K562 (cell line): ENCODE results near the gene PBX1.

ENCODE experiments used
- ATF6 ChIP-seq: sonication (generic); formaldehyde crosslinking; IDR thresholded peaks from 2 replicates; pipeline ENCODE4 v1.4.0; 2020; ENCODE audit warnings: mild to moderate bottlenecking, missing genetic modification reagents
- CBX3 ChIP-seq, 2 experiments: IDR thresholded peaks; 1 replicate in 1 of 2; 2 replicates in 1 of 2; pipeline ENCODE4 v1.6.1; 2012; ENCODE audit warnings: inconsistent platforms in 2 of 2, low read length in 2 of 2, borderline replicate concordance in 1 of 2, control low read depth in 1 of 2
- CTCF ChIP-seq, 3 experiments: IDR thresholded peaks in 2 of 3; conservative IDR thresholded peaks in 1 of 3; 2 replicates each; pipeline ENCODE4 v1.5.1; 2011 to 2012; ENCODE audit warnings: low read length in 3 of 3, mild to moderate bottlenecking in 3 of 3, control low read depth in 2 of 3, improper control_type of control experiment in 1 of 3, inconsistent platforms in 1 of 3, low read depth in 1 of 3, mixed read lengths in 1 of 3, moderate library complexity in 1 of 3; ENCODE audit not compliant: insufficient read depth in 2 of 3
- EZH2 ChIP-seq: IDR thresholded peaks from 2 replicates; pipeline ENCODE4 v1.6.1; 2012; ENCODE audit warnings: low read depth, mild to moderate bottlenecking, inconsistent platforms, low read length, borderline replicate concordance
- JUN ChIP-seq, 2 experiments: sonication (generic) in 1 of 2; formaldehyde crosslinking in 1 of 2; IDR thresholded peaks; 2 replicates each; pipeline versions ENCODE4 v1.6.1 to v1.8.0; 2012 to 2022; ENCODE audit warnings: borderline replicate concordance in 2 of 2, mild to moderate bottlenecking in 2 of 2, improper control_type of control experiment in 1 of 2, low read depth in 1 of 2, low read length in 1 of 2, missing genetic modification reagents in 1 of 2
- MECOM ChIP-seq: fragments of 250-450 bp; sonication (Bioruptor Pico); IDR thresholded peaks from 2 replicates; pipeline ENCODE4 v1.8.0; 2022; ENCODE audit warnings: inconsistent platforms
- NR4A1 ChIP-seq, 2 experiments: fragments of 250-450 bp in 1 of 2; fragments of 450-650 bp in 1 of 2; sonication (Bioruptor Pico) in 1 of 2; IDR thresholded peaks; 2 replicates each; pipeline versions ENCODE4 v1.4.0 to v1.6.1; 2016 to 2020; ENCODE audit warnings: mild to moderate bottlenecking in 2 of 2, missing compliant biosample characterization in 1 of 2, missing genetic modification characterization in 1 of 2, moderate library complexity in 1 of 2
- TAF1 ChIP-seq: IDR thresholded peaks from 2 replicates; pipeline ENCODE4 v1.6.1; 2011; ENCODE audit warnings: mild to moderate bottlenecking, low read length, moderate library complexity; ENCODE audit not compliant: insufficient read depth, control insufficient read depth, severe bottlenecking; ENCODE audit errors: extremely low read depth
- THAP7 ChIP-seq: fragments of 250-450 bp; sonication (Bioruptor Pico); IDR thresholded peaks from 2 replicates; pipeline ENCODE4 v1.5.0; 2021
- ZNF445 ChIP-seq: fragments of 250-450 bp; sonication (Bioruptor Pico); IDR thresholded peaks from 2 replicates; pipeline ENCODE4 v1.4.0; 2020; ENCODE audit warnings: low read depth, mild to moderate bottlenecking, moderate library complexity
- TF ChIP-seq, protein P1 (sequence below): fragments of 450-650 bp; IDR thresholded peaks from 2 replicates; pipeline ENCODE4 v1.6.1; 2016; ENCODE audit warnings: borderline replicate concordance

DNA sequence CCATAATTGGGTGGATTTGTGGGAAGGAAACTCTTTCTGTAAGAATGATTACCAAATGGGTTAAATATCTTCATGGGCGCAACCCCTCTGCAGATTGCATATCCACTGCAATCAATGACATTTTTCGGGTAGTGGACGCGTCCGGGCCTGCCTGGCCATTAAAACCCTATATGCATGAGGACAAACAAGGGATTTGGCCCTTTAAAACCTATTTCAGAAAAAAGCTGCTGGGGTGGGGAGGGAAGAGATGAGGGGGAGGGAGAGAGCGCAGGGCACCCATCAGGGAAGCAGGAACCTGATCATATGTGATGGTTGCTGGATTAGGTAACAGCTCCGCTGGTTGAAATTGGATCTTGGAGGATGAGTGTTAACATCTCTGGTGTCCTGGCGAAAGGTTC is 228.8 kb downstream of the PBX1 start:
- TF ChIP-seq ZNF445 (CRISPR knock-in tag) = no peak
- TF ChIP-seq CTCF (IDR thresholded peaks at IDR 0.05 in 2 of 3, conservative IDR thresholded peaks at IDR 0.05 in 1 of 3; ENCODE audit: insufficient read depth in 2 of 3, low read depth in 1 of 3, low read length in 3 of 3) = no peak
- TF ChIP-seq, protein P1, sequence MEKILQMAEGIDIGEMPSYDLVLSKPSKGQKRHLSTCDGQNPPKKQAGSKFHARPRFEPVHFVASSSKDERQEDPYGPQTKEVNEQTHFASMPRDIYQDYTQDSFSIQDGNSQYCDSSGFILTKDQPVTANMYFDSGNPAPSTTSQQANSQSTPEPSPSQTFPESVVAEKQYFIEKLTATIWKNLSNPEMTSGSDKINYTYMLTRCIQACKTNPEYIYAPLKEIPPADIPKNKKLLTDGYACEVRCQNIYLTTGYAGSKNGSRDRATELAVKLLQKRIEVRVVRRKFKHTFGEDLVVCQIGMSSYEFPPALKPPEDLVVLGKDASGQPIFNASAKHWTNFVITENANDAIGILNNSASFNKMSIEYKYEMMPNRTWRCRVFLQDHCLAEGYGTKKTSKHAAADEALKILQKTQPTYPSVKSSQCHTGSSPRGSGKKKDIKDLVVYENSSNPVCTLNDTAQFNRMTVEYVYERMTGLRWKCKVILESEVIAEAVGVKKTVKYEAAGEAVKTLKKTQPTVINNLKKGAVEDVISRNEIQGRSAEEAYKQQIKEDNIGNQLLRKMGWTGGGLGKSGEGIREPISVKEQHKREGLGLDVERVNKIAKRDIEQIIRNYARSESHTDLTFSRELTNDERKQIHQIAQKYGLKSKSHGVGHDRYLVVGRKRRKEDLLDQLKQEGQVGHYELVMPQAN = no peak
- no peak for TF ChIP-seq JUN (IDR thresholded peaks at IDR 0.05; ENCODE audit: borderline replicate concordance, low read depth, low read length)
- no peak for TF ChIP-seq JUN (CRISPR knock-in tag; IDR thresholded peaks at IDR 0.05; ENCODE audit: borderline replicate concordance)
- no peak for TF ChIP-seq ATF6
- no peak for TF ChIP-seq CBX3 (IDR thresholded peaks at IDR 0.05; ENCODE audit: borderline replicate concordance in 1 of 2, low read length in 2 of 2)
- no peak for TF ChIP-seq MECOM (CRISPR knock-in tag)
- TF ChIP-seq NR4A1 (CRISPR knock-in tag; IDR thresholded peaks at IDR 0.05) = no peak
- no peak for TF ChIP-seq NR4A1 (tag; IDR thresholded peaks at IDR 0.05)
- no peak for TF ChIP-seq EZH2
- no peak for TF ChIP-seq TAF1
- TF ChIP-seq THAP7 = no peak
